GM19351 (cell line): ENCODE data around the gene TMEM120B.
"Not testable (repeated sequence)": the region's sequence is repeated elsewhere in the genome, so short reads cannot be mapped to it uniquely, and the experiment has no call there.

Experiments
- ATAC-seq: cut with Tn5 transposase; IDR thresholded peaks from one replicate; pipeline ENCODE4 v1.9.1; 2021; ENCODE audit warnings: mild to moderate bottlenecking, moderate library complexity; ENCODE audit not compliant: unreplicated experiment

Gene TMEM120B

DNA sequence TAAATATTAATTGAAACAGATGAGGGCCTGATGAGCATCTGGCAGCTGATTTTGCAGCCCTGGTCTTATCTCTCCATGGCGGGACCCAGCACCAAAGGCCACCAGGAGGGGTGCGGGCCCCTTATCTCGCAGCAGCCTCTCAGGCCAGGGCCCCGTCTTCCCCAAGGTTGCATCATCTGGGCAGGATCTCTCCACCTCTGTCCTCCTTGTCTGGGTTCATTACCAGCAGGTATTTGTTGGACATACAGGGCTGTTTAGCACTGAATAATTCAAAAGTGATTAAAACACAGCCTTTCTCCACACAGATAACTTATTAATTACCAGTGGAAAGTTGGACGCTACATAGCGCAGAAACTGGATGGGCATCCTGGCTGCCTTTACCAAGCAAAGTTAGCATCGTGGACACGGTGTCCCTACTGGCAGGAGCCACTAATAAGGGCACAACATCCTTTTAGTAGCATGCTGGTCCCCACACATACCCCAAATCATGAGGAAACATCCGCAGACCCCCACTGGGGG lies 25.8 kb downstream of the TMEM120B start:
- no peak for ATAC-seq

DNA sequence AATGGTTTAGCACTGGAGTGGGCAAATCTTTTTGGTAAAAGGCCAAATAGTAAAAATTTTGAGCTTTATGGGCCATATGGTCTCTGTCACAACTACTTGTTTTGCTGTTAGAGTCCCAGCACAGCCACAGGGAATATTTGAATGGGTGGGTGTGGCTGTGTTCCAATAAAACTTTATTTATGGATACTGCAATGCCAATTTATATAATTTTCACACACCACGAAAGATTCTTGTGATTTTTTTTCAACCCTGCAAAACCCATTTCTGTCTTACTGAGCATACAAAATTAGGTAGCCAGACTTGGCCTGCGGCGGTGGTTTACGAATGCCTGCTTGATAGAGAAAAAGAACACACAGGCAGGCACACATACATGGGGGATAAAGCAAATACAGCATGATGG lies 28.3 kb downstream of the TMEM120B start:
- ATAC-seq, result no peak

DNA sequence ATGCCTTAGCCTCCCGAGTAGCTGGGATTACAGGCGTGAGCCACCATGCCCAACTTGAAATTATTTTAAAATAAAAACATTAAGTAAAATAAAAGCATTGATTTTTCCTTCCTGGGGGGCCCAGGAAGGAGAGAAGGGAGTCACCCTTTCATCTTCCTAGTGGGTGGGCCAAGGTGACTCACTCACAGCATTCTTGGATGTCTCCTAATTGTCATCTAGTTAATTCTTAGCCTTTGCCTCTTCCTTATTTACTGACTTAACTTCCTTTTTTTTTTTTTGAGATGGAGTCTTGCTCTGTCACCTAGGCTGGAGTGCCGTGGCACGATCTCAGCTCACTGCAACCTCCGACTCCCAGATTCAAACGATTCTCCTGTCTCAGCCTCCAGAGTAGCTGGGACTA lies 29.2 kb downstream of the TMEM120B start:
- no peak for ATAC-seq

DNA sequence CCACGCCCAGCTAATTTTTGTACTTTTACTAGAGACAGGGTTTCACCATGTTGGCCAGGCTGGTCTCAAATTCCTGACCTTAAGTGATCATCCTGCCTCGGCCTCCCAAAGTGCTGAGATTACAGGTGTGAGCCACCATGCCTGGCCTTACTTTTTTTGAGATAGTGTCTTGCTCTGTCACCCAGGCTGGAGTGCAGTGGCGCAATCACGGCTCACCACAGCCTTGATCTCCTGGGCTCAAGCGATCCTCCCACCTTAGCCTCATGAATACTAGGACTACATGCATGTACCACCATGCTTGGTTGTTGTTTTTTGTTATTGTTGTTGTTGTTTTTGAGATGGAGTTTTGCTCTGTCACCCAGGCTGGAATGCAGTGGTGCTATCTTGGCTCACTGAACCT lies 33.0 kb downstream of the TMEM120B start:
- not testable (repeated sequence) for ATAC-seq

DNA sequence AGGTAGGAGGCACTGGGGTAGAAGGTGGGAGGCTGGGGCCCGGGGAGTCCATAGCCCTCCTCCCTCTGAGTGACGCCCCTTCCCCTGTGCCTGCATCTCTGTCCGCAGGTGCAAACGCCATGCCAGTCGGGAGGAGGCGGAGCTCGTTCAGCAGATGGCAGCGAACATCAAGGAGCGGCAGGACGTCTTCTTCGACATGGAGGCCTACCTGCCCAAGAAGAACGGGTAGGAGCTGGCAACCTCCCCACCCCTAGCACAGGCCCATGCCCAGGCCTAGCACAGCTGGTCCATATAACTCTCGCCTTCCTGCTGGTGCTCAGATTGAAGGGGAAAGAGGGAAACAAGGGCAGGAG lies 35.6 kb downstream of the TMEM120B start:
- ATAC-seq, result no peak

DNA sequence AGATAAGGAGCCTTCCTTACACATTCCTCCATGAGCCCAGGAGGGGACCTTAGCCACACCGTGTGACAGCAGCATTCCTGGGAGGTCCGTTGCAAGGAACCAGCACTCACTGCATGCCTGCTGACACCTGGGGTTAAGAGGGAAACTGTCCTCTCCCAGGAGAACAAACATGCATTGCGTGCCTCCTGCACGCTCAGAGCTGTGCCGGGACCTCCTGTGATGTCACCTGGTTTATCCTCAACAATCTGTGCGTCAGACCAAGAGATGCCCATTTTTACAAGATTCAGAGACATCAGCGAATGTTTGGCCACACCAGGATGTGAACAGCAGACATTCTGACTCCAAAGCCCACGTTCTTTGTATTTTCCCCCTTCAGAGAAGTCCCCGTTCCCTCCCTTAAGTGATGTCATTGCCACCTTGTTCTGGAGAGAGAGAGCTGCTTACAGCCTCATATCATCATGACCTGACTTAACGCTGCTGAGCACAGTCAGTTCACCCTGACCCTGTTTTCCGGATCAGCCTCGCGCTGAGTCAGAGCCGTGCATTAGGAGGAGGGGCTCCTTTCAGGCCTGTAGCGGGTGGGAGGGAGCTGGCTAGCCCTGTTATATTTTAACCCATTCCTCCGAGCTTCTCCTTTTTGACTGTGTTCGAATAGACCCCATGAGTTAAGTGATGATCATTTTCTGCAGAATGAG lies 36.2 kb downstream of the TMEM120B start:
- ATAC-seq, result no peak

DNA sequence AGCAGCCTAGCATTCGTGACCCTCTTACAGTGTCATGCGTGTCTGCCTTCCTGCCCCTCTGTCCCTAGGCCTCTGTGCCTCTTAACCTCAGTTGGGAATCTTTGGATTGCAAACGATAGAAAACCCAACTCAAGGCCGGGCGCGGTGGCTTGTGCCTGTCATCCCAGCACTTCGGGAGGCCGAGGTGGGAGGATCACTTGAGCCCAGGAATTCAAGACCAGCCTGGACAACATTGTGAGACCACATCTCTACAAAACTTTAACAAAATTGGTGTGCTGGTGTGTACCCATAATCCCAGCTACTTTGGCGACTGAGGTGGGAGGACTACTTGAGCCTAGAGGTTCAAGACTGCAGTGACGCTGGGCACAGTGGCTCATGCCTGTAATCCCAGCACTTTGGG lies 36.7 kb downstream of the TMEM120B start:
- no peak for ATAC-seq

DNA sequence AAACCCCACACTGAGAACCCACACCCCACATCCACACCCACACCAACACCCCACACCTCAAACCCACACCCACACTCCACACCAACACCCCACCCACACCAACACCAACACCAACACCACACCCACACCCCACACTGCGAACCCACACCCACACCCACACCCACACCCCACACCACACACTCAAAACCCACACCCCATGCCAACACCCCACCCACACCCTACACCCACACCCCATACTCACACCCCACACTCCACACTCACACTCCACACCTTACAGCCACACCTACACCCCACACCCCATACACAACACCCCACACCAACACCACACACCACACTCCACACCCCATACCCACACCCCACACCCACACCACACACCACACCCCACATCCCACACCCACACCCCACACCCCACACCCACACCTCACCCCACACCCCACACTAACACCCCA lies 38.0 kb downstream of the TMEM120B start:
- ATAC-seq, result no peak

DNA sequence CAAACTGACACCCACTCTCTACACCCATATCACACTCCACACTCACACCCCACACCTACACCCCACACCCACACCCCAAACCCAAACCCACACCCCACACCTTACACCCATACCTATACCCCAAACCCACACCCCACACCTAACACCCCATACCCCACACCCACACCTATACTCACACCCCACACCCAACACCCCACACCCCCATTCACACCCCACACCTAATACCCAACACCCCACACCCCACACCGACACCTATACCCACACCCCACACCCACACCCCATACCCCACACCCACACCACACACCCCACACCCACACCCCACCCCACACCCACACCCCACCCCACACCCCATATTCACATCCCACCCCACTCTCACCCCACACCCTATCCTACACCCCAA lies 38.5 kb downstream of the TMEM120B start:
- no peak for ATAC-seq

DNA sequence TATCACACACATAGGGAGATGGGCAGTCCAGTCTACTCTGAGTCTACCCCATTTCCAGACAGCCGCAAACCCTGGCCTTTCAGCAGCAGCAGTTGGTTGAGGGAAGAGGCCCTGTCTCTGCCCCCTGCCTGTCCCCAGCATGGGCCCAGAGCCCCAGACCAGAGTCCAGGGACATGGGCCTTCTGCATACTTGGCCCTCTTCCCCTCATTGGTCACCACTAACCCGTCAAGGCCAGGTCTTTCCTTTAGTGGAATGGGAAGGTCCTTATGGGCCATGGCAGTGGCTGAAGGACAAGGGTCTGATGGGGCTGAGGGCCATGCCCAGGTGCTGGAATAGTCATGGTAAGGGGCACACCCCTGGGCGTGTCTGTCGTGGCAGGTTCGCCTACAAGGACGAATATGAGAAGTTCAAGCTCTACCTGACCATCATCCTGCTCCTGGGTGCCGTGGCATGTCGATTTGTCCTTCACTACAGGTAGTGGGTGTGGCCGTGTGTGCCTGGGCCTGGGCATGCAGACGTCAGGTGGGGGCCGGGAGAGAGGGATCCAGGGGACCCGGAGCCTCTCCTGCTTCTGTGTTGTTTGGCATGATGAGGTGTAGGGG lies 39.3 kb downstream of the TMEM120B start:
- no peak for ATAC-seq

DNA sequence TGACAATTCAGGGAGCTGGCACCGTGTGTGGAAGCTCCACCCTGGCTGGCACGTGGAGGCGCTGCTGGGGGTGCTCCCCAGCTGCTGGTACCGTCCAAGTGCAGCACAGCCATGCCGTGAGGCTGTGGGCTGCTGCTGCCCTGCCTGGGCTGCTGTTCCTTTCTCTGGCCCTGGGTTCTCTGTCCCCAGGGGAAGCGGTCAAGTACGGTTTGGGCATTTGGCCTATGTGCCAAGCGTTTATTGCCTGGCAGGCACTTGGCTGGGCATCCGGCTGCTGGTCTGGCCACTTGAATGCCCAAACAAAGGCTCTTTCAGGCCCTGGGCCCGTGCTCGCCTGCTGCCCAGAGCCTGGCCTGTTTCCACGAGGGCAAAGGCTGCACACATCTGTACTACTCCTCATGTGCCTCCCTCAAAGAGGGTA lies 41.3 kb downstream of the TMEM120B start:
- no peak for ATAC-seq

DNA sequence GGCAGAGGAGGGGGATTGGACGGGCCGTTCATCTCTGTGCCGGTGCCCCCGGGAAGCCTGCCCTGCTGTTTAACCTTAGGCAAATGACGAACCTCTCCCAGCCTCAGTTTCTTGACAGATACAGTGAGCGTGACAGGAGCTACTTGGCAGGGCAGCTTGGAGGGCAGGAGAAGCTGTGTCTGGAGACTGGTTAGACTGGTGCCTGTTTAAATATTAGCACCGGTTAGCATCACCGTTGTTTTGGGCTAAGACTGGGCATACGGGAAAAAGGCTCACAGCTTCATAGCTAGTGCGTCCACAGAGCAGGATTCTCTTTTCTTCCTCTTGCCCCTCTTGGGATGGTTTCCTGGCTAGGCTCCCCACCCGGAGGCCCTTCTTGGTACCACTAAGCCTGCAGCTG lies 42.3 kb downstream of the TMEM120B start:
- no peak for ATAC-seq

DNA sequence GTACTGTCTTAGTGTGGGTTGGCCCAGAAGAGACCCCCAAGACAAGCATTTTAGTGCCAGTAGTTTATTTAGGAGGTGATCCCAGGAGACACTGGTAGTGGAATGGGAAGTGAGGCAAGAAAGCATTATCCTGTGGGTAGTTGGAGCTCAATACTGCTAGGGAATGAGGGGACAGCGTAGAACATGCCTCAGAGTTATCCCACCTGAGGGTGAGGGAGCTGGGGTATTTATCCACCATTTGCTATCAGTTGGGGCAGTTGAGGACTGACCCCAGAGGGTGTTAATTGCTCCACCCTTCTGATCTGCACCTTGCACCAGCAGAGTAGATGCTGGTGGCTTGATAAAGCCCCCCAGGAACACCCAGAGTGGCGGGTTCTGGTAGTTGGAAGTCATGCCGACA lies 43.0 kb downstream of the TMEM120B start:
- ATAC-seq, result no peak

DNA sequence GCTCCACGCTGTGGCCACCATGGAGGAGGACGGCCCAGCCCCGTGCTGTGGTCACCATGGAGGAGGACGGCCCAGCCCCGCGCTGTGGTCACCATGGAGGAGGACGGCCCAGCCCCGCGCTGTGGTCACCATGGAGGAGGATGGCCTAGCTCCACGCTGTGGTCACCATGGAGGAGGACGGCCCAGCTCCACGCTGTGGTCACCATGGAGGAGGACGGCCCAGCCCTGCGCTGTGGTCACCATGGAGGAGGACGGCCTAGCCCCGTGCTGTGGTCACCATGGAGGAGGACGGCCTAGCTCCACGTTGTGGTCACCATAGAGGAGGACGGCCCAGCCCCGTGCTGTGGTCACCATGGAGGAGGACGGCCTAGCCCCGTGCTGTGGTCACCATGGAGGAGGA lies 46.0 kb downstream of the TMEM120B start:
- not testable (repeated sequence) for ATAC-seq

DNA sequence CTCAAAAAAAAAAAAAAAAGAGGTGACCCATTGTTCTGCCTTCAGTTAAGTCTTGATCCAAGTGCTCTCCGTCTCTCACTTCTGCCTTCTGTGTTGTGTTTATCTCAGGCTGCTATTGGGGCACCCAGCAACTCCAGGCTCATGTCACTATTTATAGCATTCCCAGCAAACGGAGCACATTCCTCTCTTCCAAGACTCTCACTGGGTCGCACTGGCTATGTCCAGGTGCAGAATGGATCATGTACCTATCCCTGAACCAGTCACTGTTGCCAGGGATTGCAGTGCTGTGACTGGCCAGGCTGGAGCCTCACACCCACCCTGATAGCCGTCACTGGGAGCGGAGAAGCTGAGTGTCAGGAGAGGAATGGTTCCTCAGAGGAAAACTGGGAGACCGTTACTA lies 49.7 kb downstream of the TMEM120B start:
- ATAC-seq, result no peak

DNA sequence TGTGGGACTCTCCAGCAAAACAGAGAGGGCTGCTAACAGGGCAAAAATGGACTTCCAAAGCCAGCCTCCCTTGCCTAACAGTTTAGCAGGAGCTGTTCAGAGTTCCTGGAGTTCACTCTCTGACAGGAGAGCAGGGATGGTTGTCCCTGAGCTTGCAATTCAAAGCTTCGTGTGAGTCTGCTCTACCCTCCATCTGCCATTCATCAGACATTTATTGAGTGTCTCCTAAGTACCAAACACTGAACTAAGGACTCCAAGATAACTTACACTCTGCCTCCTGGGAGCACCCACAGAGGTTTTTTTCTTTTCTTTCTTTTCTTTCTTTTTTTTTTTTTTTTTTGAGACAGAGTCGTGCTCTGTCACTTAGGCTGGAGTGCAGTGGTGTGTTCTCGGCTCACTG lies 52.3 kb downstream of the TMEM120B start:
- no peak for ATAC-seq

DNA sequence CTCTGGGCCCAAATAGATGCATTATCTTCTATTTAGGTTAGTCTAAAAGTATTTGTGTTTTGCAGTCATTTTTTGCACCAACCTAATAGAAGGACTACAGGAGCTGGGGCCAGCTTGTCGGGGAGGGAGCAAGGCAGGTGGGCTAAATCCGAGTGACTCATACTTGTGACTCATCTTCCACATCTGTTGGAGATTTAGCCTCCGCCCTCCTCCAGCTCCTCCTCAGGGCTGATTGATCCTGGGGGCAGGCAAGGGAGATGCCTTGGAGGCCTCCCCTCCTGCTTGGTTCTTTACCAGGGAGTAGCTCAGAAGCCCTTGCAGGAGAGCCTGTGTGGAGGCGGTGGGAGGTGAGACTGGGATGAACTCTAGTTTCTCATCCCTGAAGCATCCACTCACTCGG lies 53.0 kb downstream of the TMEM120B start:
- no peak for ATAC-seq

DNA sequence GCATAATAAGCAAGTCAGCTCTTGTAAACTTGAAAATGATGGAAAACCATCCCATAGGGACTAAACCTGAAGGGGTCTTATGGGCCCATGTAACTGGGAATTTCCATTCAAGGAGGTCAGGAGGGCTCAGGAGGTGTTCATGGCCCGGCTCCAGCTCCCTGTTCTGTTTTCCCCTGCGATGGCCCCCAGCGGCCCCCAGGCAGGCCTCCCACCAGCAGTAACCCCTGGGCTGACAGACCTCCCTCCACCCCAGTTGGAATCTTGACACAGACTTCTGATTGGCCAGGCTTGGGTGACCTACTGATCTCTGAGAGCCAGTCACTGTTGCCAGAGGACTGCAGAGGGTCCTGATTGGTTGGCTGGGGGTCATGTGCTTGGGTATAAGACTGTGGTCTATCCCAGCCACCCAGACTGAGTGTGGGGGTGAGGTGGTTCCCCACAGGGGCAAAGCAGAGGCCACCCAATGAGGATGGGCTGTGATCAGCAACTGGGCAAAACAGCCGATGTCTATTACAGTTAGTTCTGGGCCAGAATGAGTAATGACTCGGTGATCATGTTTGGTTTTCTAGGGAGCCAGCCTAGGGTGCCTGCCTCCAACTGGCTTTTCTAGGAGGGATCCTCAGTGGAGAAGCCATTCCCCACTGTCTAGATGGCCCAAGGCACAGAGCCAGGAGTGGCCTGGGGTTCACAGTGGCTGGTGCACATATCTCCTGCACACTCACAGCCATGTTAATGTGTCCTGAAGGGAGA lies 53.9 kb downstream of the TMEM120B start:
- ATAC-seq, result no peak

DNA sequence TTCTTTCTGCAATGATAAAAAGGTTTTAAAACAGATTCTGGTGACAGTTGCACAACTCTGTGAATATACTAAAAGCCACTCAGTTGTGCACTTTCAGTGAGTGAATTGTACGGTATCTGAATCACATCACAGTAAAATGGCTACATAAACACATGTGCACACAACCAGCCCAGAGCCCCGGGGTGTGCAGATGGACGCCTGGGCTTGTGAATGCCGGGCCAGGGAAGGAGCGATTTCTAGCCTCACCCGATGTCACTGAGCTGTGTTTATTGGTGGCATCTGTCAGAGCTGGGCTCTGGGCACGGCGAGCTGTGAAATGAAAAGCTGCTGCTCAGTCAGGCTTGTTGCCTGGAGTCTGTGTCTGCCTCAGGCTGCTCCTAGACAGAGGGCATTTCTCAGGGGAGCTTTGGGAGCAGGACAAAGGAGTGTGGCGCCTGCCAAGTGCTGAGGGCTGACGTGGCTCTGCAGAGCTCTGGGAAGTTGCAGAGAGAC lies 55.0 kb downstream of the TMEM120B start:
- no peak for ATAC-seq

DNA sequence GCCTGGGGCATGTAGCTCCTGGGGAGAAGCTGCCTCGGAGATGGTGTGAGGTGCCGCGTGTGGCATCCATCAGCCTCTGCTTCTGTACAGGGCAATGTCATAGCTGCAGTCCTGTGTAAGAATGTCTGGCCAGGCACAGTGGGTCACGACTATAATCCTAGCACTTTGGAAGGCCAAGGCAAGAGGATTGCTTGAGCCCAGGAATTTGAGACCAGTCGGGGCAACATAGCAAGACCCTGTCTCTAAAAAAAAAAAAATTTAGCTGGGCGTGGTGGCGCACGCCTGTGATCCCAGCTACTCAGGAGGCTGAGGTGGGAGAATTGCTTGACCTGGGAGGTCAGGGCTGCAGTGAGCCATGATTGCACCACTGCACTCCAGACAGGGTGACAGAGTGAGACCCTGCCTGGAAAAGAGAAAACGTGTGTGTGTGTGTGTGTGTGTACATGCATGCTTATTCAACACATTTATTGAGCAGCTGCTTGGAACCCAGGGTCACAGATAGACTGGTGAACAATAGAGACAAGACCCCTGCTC lies 56.8 kb downstream of the TMEM120B start:
- ATAC-seq, result no peak

DNA sequence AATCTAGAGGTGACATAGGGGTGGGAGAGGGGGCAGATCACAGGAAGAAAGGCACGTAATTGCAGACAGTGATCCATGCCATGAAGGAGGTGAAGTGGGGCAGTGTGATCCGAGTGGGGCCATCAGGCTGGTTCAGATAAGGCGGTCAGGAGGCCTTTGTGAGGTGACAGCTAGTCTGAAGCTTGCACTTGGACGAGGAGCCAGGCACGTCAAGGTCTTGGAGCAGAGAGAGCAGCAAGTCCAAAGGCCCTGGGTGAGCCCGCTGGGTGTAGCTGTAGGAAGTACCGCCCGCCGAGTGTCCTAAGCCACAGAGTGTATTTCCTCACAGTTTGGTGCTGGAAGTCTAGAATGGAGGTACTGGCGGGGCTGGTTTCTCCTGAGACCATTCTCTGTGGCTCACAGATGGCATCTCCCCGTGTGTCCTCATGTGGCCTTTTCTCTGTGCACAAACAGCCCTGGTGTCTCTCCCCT lies 57.3 kb downstream of the TMEM120B start:
- no peak for ATAC-seq
